ENCODE data around the gene CCDC126. TPM values are rescaled to one million over a fixed set of nuclear protein-coding genes. Genes with fewer than 3 reads are reported as not detected.

The CCDC126 gene
- total and polyA plus RNA-seq, 2 experiments from 2014 or later: 9.5 TPM

DNA sequence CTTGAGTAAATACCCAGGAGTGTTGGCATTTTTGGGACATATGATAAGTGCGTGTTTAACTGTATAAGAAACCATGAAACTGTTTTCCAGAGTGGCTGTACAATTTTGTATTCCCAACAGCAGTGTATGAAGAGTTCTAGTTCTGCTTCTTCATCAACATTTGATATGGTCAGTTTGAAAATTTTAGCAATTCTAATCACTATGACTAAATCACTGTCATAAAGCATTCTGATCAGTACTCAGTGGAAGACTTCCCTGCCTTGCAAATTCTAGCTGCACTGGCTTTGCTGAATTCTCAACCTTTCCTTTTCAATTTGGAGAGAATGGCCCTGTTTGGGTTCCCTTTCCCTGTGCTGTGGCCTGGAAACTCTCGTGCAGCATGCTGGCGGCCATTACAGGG, 64.2 kb downstream of the CCDC126 start:
- Histone ChIP-seq H3K4me1 (ENCODE audit: insufficient read depth) (no peaks in the 10 kb centered on the region), H4K20me1 (ENCODE audit: insufficient read depth) (no peaks in the 10 kb centered on the region), H3K9ac (no peak overlapping the region)

DNA sequence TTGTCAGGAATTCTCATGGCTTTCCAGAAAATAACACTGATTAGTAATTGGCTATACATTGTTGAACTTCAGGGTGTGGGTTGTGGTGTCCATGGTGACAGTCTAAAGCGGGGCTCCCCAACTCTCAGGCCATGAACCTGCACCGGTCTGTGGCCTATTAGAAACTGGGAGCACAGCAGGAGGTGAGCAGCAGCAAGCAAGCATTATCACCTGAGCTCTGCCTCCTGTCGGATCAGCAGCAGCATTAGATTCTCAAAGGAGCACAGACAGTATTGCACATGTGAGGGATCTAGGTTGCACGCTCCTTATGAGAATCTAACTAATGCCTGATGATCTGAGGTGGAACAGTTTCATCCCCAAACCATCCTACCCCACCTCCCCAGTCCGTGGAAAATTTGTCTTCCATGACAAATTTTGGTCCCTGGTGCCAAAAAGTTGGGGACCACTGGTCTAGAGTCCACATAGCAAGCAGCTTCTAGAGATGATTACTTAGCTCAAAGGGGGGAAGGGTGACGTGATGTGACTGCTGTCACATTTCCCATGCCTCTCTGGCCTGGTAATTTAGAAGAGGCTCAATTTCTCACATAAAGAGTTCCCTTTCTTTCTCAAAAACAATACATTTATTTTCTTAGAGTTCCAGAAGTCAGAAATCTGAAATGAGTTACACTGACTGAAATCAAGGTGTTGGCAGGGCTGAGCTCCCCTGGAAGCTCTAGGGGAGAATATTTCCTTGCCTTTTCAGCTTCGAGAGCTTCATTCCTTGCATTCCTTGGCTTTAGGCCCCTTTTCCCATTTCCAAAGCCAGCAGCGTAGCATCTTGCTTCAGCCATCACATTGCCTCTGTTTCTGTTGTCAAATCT, 65.2 kb downstream of the CCDC126 start:
- in situ Hi-C loops (cut with MboI): no loop called here
- H3K4me3 ChIP-seq: no peak overlapping the region
- DNase-seq: no peak
- no peaks in the 10 kb centered on the region for H3K79me2 ChIP-seq (ENCODE audit: insufficient read depth)
- whole genome bisulfite sequencing, 2 experiments (ENCODE audit: low coverage in 1 of 2, low lambda C conversion rate in 2 of 2, missing lambda C conversion rate in 2 of 2): 40 to 42% methylated on average over 8 of the region's 8 CpGs
- TF ChIP-seq EZH2 (IDR thresholded peaks at IDR 0.05; ENCODE audit: insufficient read depth, poor library complexity, severe bottlenecking): no peak
- TF ChIP-seq EZH2phosphoT487 (IDR thresholded peaks at IDR 0.05; ENCODE audit: insufficient read depth, low read depth): no peak
- no peaks in the 10 kb centered on the region for H3K4me1 ChIP-seq (ENCODE audit: insufficient read depth)
- H3K4me2 ChIP-seq (ENCODE audit: unreplicated experiment): no peak overlapping the region
- H3K36me3 ChIP-seq (ENCODE audit: low read depth): no peaks in the 10 kb centered on the region
- H3F3A ChIP-seq (ENCODE audit: insufficient read depth): no peaks in the 10 kb centered on the region
- H3K9ac ChIP-seq: no peak overlapping the region
- no peak overlapping the region for H3K27ac ChIP-seq
- no peaks in the 10 kb centered on the region for H4K20me1 ChIP-seq (ENCODE audit: insufficient read depth)
- H2AFZ ChIP-seq: no peak overlapping the region
- no peaks in the 10 kb centered on the region for H3K9me2 ChIP-seq (ENCODE audit: insufficient read depth)
- H3K27me3 ChIP-seq (replicated peaks; ENCODE audit: insufficient read depth): no peaks in the 10 kb centered on the region
- no peaks in the 10 kb centered on the region for H3K9me3 ChIP-seq (ENCODE audit: low read depth)

More for the DNA sequence above, 64.2 kb downstream of the CCDC126 start:
- Histone ChIP-seq H3K27me3 (replicated peaks; ENCODE audit: insufficient read depth) (no peaks in the 10 kb centered on the region), H3K4me3 (no peak overlapping the region), H2AFZ (no peak overlapping the region), H3K9me3 (ENCODE audit: low read depth) (no peaks in the 10 kb centered on the region), H3K9me2 (ENCODE audit: insufficient read depth) (no peaks in the 10 kb centered on the region), H3K4me2 (ENCODE audit: unreplicated experiment) (no peak overlapping the region), H3K27ac (no peak overlapping the region), H3F3A (ENCODE audit: insufficient read depth) (no peaks in the 10 kb centered on the region), H3K79me2 (ENCODE audit: insufficient read depth) (no peaks in the 10 kb centered on the region), H3K36me3 (ENCODE audit: low read depth) (no peaks in the 10 kb centered on the region)
- TF ChIP-seq EZH2 (IDR thresholded peaks at IDR 0.05; ENCODE audit: insufficient read depth, poor library complexity, severe bottlenecking) (no peak), EZH2phosphoT487 (IDR thresholded peaks at IDR 0.05; ENCODE audit: insufficient read depth, low read depth) (no peak)
- WGBS, 2 experiments (ENCODE audit: low coverage in 1 of 2, low lambda C conversion rate in 2 of 2, missing lambda C conversion rate in 2 of 2): 22 to 34% methylated on average over 3 of the region's 3 CpGs
- no peak for DNase-seq
- in situ Hi-C loops (cut with MboI): no loop called here

DNA sequence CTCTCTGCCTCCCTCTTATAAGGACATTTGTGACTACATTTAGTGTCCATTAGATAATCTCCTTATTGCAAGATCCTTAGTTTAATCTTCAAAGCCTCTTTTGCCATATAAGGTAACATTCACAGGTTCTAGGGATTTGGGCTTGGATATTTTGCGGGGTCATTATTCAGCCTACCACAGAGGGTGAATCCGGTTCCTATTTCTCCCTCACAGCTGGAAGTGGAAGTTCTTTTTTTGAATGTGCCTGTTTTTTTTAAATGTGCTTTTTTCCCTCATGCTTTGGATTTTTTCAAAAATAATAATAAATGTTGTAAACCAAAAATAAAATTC, 65.8 kb downstream of the CCDC126 start:
- no peak for TF ChIP-seq EZH2 (IDR thresholded peaks at IDR 0.05; ENCODE audit: insufficient read depth, poor library complexity, severe bottlenecking)
- TF ChIP-seq EZH2phosphoT487 (IDR thresholded peaks at IDR 0.05; ENCODE audit: insufficient read depth, low read depth): no peak
- no peaks in the 10 kb centered on the region for H3K27me3 ChIP-seq (replicated peaks; ENCODE audit: insufficient read depth)
- H3F3A ChIP-seq (ENCODE audit: insufficient read depth): no peaks in the 10 kb centered on the region
- H3K79me2 ChIP-seq (ENCODE audit: insufficient read depth): no peaks in the 10 kb centered on the region
- no peak for DNase-seq
- H2AFZ ChIP-seq: no peak overlapping the region
- no peak overlapping the region for H3K9ac ChIP-seq
- H3K9me2 ChIP-seq (ENCODE audit: insufficient read depth): no peaks in the 10 kb centered on the region
- H3K4me1 ChIP-seq (ENCODE audit: insufficient read depth): no peaks in the 10 kb centered on the region
- no peak overlapping the region for H3K27ac ChIP-seq
- no peaks in the 10 kb centered on the region for H3K36me3 ChIP-seq (ENCODE audit: low read depth)
- H3K9me3 ChIP-seq (ENCODE audit: low read depth): no peaks in the 10 kb centered on the region
- no peak overlapping the region for H3K4me3 ChIP-seq
- no peaks in the 10 kb centered on the region for H4K20me1 ChIP-seq (ENCODE audit: insufficient read depth)
- in situ Hi-C loops (cut with MboI): no loop called here
- WGBS, 2 experiments (ENCODE audit: low coverage in 1 of 2, low lambda C conversion rate in 2 of 2, missing lambda C conversion rate in 2 of 2): 75 to 86% methylated on average over 2 of the region's 2 CpGs
- H3K4me2 ChIP-seq (ENCODE audit: unreplicated experiment): no peak overlapping the region

- H3K79me2 ChIP-seq (ENCODE audit: insufficient read depth): no peaks in the 10 kb centered on the region
- H3K4me3 ChIP-seq: no peak overlapping the region
- H3K9me3 ChIP-seq (ENCODE audit: low read depth): no peaks in the 10 kb centered on the region
- no peaks in the 10 kb centered on the region for H3F3A ChIP-seq (ENCODE audit: insufficient read depth)
- no peak for TF ChIP-seq EZH2 (IDR thresholded peaks at IDR 0.05; ENCODE audit: insufficient read depth, poor library complexity, severe bottlenecking)
- no peak for TF ChIP-seq EZH2phosphoT487 (IDR thresholded peaks at IDR 0.05; ENCODE audit: insufficient read depth, low read depth)
- H3K36me3 ChIP-seq (ENCODE audit: low read depth): no peaks in the 10 kb centered on the region
- no peaks in the 10 kb centered on the region for H3K27me3 ChIP-seq (replicated peaks; ENCODE audit: insufficient read depth)
- no peaks in the 10 kb centered on the region for H4K20me1 ChIP-seq (ENCODE audit: insufficient read depth)
- no peak overlapping the region for H3K4me2 ChIP-seq (ENCODE audit: unreplicated experiment)
- DNase-seq: no peak
- H3K9ac ChIP-seq: no peak overlapping the region
- H2AFZ ChIP-seq: no peak overlapping the region
- H3K9me2 ChIP-seq (ENCODE audit: insufficient read depth): no peaks in the 10 kb centered on the region
- in situ Hi-C loops (cut with MboI): no loop called here
- H3K4me1 ChIP-seq (ENCODE audit: insufficient read depth): no peaks in the 10 kb centered on the region
- H3K27ac ChIP-seq: no peak overlapping the region
These were observed 66.9 kb downstream of the CCDC126 start for GRCh38 chr7:23664122-23664521.
